GM12892 (cell line): ENCODE results near the gene CHPT1. TPM values are rescaled to one million over a fixed set of nuclear protein-coding genes. Genes with fewer than 3 reads are reported as not detected.
"Not testable (repeated sequence)": the region's sequence is repeated elsewhere in the genome, so short reads cannot be mapped to it uniquely, and the experiment has no call there.

Source experiments
- DNase-seq: peaks from one replicate; pipeline ENCODE4 v3.0.0; 2011; ENCODE audit not compliant: insufficient read length
- FAIRE-seq: peaks from 2 replicates; lab custom pipeline; 2011; peaks lifted over from hg19 to GRCh38; lab: Jason Lieb, UNC
- POLR2A ChIP-seq: IDR thresholded peaks from 2 replicates; pipeline ENCODE4 v1.6.1; 2011; ENCODE audit warnings: low read depth, low read length, control low read depth
- POLR2AphosphoS5 ChIP-seq: IDR thresholded peaks from 2 replicates; pipeline ENCODE4 v1.6.1; 2011; ENCODE audit warnings: low read depth, low read length, control low read depth
- TAF1 ChIP-seq: IDR thresholded peaks from 2 replicates; pipeline ENCODE4 v1.6.1; 2011; ENCODE audit warnings: low read depth, mild to moderate bottlenecking, control low read depth, low read length, borderline replicate concordance
- polyA plus RNA-seq: library from polyadenylated mRNA; unstranded; fragments of >200 nt; gene quantifications from one replicate; pipeline ENCODE4 v1.2.1, GENCODE V29; 2012; ENCODE audit warnings: missing spikeins, inconsistent platforms; ENCODE audit not compliant: missing spikeins

CHPT1 gene
- polyA plus RNA-seq = 12.5 TPM

GRCh38 chr12:101697197-101697929, at the start of gene CHPT1:
Gene CHPT1, plus strand, starts transcription at chr12:101697640. Its CDS starts 222 bp downstream, at chr12:101697862.
- TF ChIP-seq POLR2A (no peak; the same call in 1 of the 2 replicates), TAF1 (no peak), POLR2AphosphoS5 (no peak)
- DNase-seq (peak; percentile 62), FAIRE-seq (no peak)

- FAIRE-seq = peak; percentile 5
- TF ChIP-seq POLR2A (no peak), POLR2AphosphoS5 (no peak), TAF1 (no peak)
- no peak for DNase-seq
Measured at GRCh38 chr12:101647711-101648110, 49.7 kb upstream of the CHPT1 start.

- no peak for FAIRE-seq
- TF ChIP-seq POLR2AphosphoS5 = no peak
- TF ChIP-seq POLR2A = no peak
- no peak for TF ChIP-seq TAF1
- DNase-seq = no peak
Measured at GRCh38 chr12:101648195-101648594, 49.2 kb upstream of the CHPT1 start.

GRCh38 chr12:101650346-101651117, 46.9 kb upstream of the CHPT1 start:
- FAIRE-seq (no peak), DNase-seq (no peak)
- no peak for TF ChIP-seq POLR2A
- TF ChIP-seq POLR2AphosphoS5 = no peak
- TF ChIP-seq TAF1 = no peak

GRCh38 chr12:101653030-101653429, 44.4 kb upstream of the CHPT1 start:
- FAIRE-seq = no peak
- TF ChIP-seq TAF1 (no peak), POLR2AphosphoS5 (no peak), POLR2A (no peak)
- DNase-seq = no peak

- no peak for TF ChIP-seq TAF1
- no peak for TF ChIP-seq POLR2AphosphoS5
- TF ChIP-seq POLR2A = no peak
- no peak for DNase-seq
- no peak for FAIRE-seq
Measured at GRCh38 chr12:101653503-101653902, 43.9 kb upstream of the CHPT1 start.

- TF ChIP-seq POLR2A (no peak), TAF1 (no peak), POLR2AphosphoS5 (no peak)
- DNase-seq (no peak), FAIRE-seq (no peak)
Measured at GRCh38 chr12:101654442-101654841, 43.0 kb upstream of the CHPT1 start.

GRCh38 chr12:101655393-101655792, 42.0 kb upstream of the CHPT1 start:
- no peak for TF ChIP-seq POLR2AphosphoS5
- TF ChIP-seq TAF1 = no peak
- TF ChIP-seq POLR2A = no peak
- DNase-seq (no peak), FAIRE-seq (no peak)

- DNase-seq, FAIRE-seq: not testable (repeated sequence)
Measured at GRCh38 chr12:101660662-101661061, 36.8 kb upstream of the CHPT1 start.

- no peak for TF ChIP-seq TAF1
- TF ChIP-seq POLR2A = no peak
- no peak for TF ChIP-seq POLR2AphosphoS5
- FAIRE-seq = no peak
- no peak for DNase-seq
Measured at GRCh38 chr12:101663298-101663697, 34.1 kb upstream of the CHPT1 start.

- DNase-seq (no peak), FAIRE-seq (no peak)
Measured at GRCh38 chr12:101664992-101665391, 32.4 kb upstream of the CHPT1 start.

GRCh38 chr12:101666052-101666728, 31.2 kb upstream of the CHPT1 start:
- TF ChIP-seq POLR2AphosphoS5 = no peak
- no peak for TF ChIP-seq TAF1
- TF ChIP-seq POLR2A = no peak
- FAIRE-seq = no peak
- DNase-seq = no peak

More at GRCh38 chr12:101664992-101665391, 32.4 kb upstream of the CHPT1 start:
- no peak for TF ChIP-seq POLR2A
- no peak for TF ChIP-seq TAF1
- TF ChIP-seq POLR2AphosphoS5 = no peak
